ENCODE results near the gene GRAP.

GRAP gene

GRCh38 chr17:18988546-18989173 is 58.1 kb downstream of the GRAP start:
- Histone ChIP-seq H3K4me3 (ENCODE audit: low read depth, low read length) (no peak overlapping the region), H3K36me3 (no peaks in the 10 kb centered on the region), H3K4me1 (no peaks in the 10 kb centered on the region), H3K9me3 (no peaks in the 10 kb centered on the region), H3K27me3 (no peaks in the 10 kb centered on the region)
- no peak for TF ChIP-seq CTCF (IDR thresholded peaks at IDR 0.05; ENCODE audit: low read depth, low read length)
- DNase-seq, result no peak

- no peak for TF ChIP-seq CTCF (IDR thresholded peaks at IDR 0.05; ENCODE audit: low read depth, low read length)
- H3K27me3 ChIP-seq, result no peaks in the 10 kb centered on the region
- H3K4me3 ChIP-seq (ENCODE audit: low read depth, low read length), result no peak overlapping the region
- no peak for DNase-seq
- no peaks in the 10 kb centered on the region for H3K36me3 ChIP-seq
- no peaks in the 10 kb centered on the region for H3K9me3 ChIP-seq
- no peaks in the 10 kb centered on the region for H3K4me1 ChIP-seq
Observed at GRCh38 chr17:18987862-18988545, 58.8 kb downstream of the GRAP start.

DNA sequence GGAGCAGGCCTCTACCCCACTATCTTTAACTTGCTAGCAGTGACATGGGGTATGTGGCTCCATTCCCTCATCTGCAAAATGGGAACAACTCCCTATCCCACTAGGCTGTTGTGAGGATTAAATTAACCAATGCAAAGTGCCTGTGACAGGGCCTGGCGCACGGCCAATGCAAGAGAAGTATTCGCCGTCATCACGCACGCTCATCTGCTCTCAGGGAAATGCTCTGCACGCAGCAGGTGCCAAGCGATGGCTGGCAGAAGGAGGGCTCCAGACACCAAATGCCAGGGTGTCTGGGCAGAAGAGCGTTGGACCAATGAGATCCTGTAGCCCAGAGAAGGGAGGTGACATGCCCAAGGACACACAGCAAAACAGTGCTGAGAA is 59.5 kb downstream of the GRAP start:
- DNase-seq, result no peak
- H3K27me3 ChIP-seq, result no peaks in the 10 kb centered on the region
- H3K36me3 ChIP-seq, result no peaks in the 10 kb centered on the region
- H3K4me3 ChIP-seq (ENCODE audit: low read depth, low read length), result no peak overlapping the region
- no peaks in the 10 kb centered on the region for H3K4me1 ChIP-seq
- no peaks in the 10 kb centered on the region for H3K9me3 ChIP-seq
- TF ChIP-seq CTCF (IDR thresholded peaks at IDR 0.05; ENCODE audit: low read depth, low read length), result no peak

DNA sequence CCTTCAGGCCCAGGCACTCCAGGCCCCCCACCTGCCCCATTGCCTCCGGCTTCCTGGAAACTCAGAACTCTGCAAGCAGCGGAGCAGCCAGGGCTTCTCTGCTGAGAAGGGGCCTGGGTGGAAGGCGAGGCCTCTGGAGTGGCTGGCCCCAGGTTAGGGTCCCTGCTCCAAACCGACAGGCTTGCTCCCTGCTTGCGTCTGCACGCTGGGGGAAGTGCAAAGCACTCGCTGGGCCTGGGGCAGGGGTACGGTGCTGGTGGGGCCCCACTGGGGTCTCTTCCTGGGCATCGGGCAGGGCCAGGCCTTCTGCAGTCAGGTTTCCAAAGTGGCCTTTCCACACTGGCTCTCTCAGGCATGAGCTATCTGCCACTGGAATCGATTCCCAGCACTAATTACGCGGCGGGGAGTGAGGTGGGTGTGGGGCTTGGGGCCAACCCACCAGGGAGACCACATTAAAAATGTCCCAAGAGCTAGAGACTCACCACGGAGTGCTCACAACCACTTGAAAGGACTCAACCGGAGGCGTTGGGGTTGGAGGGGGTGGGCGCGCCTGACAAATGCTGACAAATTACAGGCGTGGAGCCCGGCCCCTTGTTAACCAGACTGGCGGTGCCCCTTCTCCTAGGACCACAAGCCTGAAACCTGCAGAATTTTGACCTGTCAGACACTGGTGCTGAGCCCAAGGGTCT is 60.1 kb downstream of the GRAP start:
- Histone ChIP-seq H3K9me3 (no peaks in the 10 kb centered on the region), H3K4me1 (no peaks in the 10 kb centered on the region), H3K36me3 (no peaks in the 10 kb centered on the region), H3K27me3 (no peaks in the 10 kb centered on the region), H3K4me3 (ENCODE audit: low read depth, low read length) (no peak overlapping the region)
- no peak for TF ChIP-seq CTCF (IDR thresholded peaks at IDR 0.05; ENCODE audit: low read depth, low read length)
- no peak for DNase-seq

GRCh38 chr17:18985475-18985874 is 61.3 kb downstream of the GRAP start:
- Histone ChIP-seq H3K36me3 (no peaks in the 10 kb centered on the region), H3K4me3 (ENCODE audit: low read depth, low read length) (no peak overlapping the region), H3K4me1 (no peaks in the 10 kb centered on the region), H3K9me3 (no peaks in the 10 kb centered on the region), H3K27me3 (no peaks in the 10 kb centered on the region)
- DNase-seq, result no peak
- TF ChIP-seq CTCF (IDR thresholded peaks at IDR 0.05; ENCODE audit: low read depth, low read length), result no peak
